HEK293 (cell line): Measurements from ENCODE around the gene MFSD6L.

Source experiments
- CTCF ChIA-PET: fragments of 350-600 bp; formaldehyde crosslinking; extraction: SDS; loops from one replicate; lab custom pipeline; 2021; ENCODE audit warnings: antibody characterized with exemption; lab: Yijun Ruan, JAX
- POLR2A ChIA-PET: fragments of 300-600 bp; formaldehyde crosslinking; extraction: SDS; loops from one replicate; lab custom pipeline; 2020; ENCODE audit warnings: antibody characterized with exemption, inconsistent platforms; lab: Yijun Ruan, JAX
- H3K27ac ChIP-seq: fragments of 200-500 bp; sonication (Bioruptor generic); 2 replicates; pipeline ENCODE4 v1.5.1; 2014; ENCODE audit warnings: low read depth, low read length, control low read depth, inconsistent platforms; ENCODE audit errors: extremely low read depth
- H3K36me3 ChIP-seq, 2 experiments: fragments of 200-500 bp in 1 of 2; sonication (Bioruptor generic) in 1 of 2; 1 replicate in 1 of 2; 2 replicates in 1 of 2; pipeline ENCODE4 v1.5.1; 2014 to 2017; ENCODE audit warnings: inconsistent platforms in 2 of 2, low read length in 2 of 2; ENCODE audit not compliant: control insufficient read depth in 2 of 2, insufficient read depth in 1 of 2
- H3K4me1 ChIP-seq: fragments of 200-500 bp; sonication (Bioruptor generic); 2 replicates; pipeline ENCODE4 v1.5.1; 2014; ENCODE audit warnings: mild to moderate bottlenecking, low read length, inconsistent platforms; ENCODE audit not compliant: control insufficient read depth, insufficient read depth
- H3K4me3 ChIP-seq: 2 replicates; pipeline ENCODE4 v1.5.1; 2011; ENCODE audit warnings: low read depth, mild to moderate bottlenecking, control low read depth, low read length, moderate library complexity
- H3K9me3 ChIP-seq: fragments of 200-500 bp; sonication (Bioruptor generic); 2 replicates; pipeline ENCODE4 v1.5.1; 2014; ENCODE audit warnings: low read depth, low read length, inconsistent platforms; ENCODE audit not compliant: control insufficient read depth, insufficient read depth
- ATF2 ChIP-seq: fragments of 450-650 bp; formaldehyde crosslinking; IDR thresholded peaks from 2 replicates; pipeline ENCODE4 v1.5.1; 2016; ENCODE audit warnings: missing biosample characterization, missing genetic modification characterization, low read depth
- KLF17 ChIP-seq: fragments of 450-650 bp; formaldehyde crosslinking; IDR thresholded peaks from 2 replicates; pipeline ENCODE4 v1.5.1; 2016; ENCODE audit warnings: missing biosample characterization, missing genetic modification characterization
- KLF7 ChIP-seq: fragments of 450-650 bp; formaldehyde crosslinking; IDR thresholded peaks from 2 replicates; pipeline ENCODE4 v1.5.1; 2016; ENCODE audit warnings: missing biosample characterization, missing genetic modification characterization, borderline replicate concordance
- PRDM4 ChIP-seq: fragments of 450-650 bp; formaldehyde crosslinking; IDR thresholded peaks from 2 replicates; pipeline ENCODE4 v1.5.1; 2017; ENCODE audit warnings: missing biosample characterization, missing genetic modification characterization
- SETDB1 ChIP-seq: IDR thresholded peaks from one replicate; pipeline ENCODE4 v1.6.1; 2017; ENCODE audit warnings: mild to moderate bottlenecking, low read length, moderate library complexity, mixed read lengths; ENCODE audit not compliant: insufficient read length
- SP2 ChIP-seq: fragments of 450-650 bp; formaldehyde crosslinking; IDR thresholded peaks from 2 replicates; pipeline ENCODE4 v1.5.1; 2016; ENCODE audit warnings: missing biosample characterization, missing genetic modification characterization
- ZBTB1 ChIP-seq: fragments of 450-650 bp; formaldehyde crosslinking; IDR thresholded peaks from 2 replicates; pipeline ENCODE4 v1.5.1; 2016; ENCODE audit warnings: missing biosample characterization, missing genetic modification characterization
- ZNF18 ChIP-seq: fragments of 450-650 bp; formaldehyde crosslinking; IDR thresholded peaks from 2 replicates; pipeline ENCODE4 v1.5.1; 2016; ENCODE audit warnings: missing biosample characterization, missing genetic modification characterization
- ZNF184 ChIP-seq: fragments of 450-650 bp; IDR thresholded peaks from 2 replicates; pipeline ENCODE4 v1.5.1; 2018; ENCODE audit warnings: missing biosample characterization, mild to moderate bottlenecking, missing genetic modification characterization
- ZNF501 ChIP-seq: fragments of 450-650 bp; formaldehyde crosslinking; IDR thresholded peaks from 2 replicates; pipeline ENCODE4 v1.5.1; 2016; ENCODE audit warnings: missing biosample characterization, missing genetic modification characterization

MFSD6L gene

GRCh38 chr17:8753136-8753975 is 45.8 kb downstream of the MFSD6L start (continued):
- TF ChIP-seq ATF2 (peak; percentile 64), PRDM4 (tag by site-specific recombination) (no peak), ZBTB1 (tag by site-specific recombination) (no peak), ZNF501 (no peak), KLF17 (tag by site-specific recombination) (0 out of 2 replicates have a peak, but pooled peaks have one; percentile 37), SP2 (no peak), ZNF184 (tag by site-specific recombination) (no peak)

GRCh38 chr17:8749616-8750015 is 49.5 kb downstream of the MFSD6L start:
- ChIA-PET CTCF (interaction anchor here (0.7 to 1.2 kb wide), 2 partner anchors 52 to 149 kb away, joined by 3 to 4 read pairs; no protein-coding TSS in a partner anchor), POLR2A (no interaction called here)
- Histone ChIP-seq H3K4me3 (no peak overlapping the region), H3K9me3 (no peaks in the 10 kb centered on the region), H3K27ac (no peak overlapping the region), H3K36me3 (no peaks in the 10 kb centered on the region), H3K4me1 (no peaks in the 10 kb centered on the region)
- TF ChIP-seq KLF7 (tag by site-specific recombination), result no peak
- TF ChIP-seq, all 188 proteins: peak for 0

GRCh38 chr17:8747742-8748141 is 51.4 kb downstream of the MFSD6L start:
- H3K36me3 ChIP-seq, result no peaks in the 10 kb centered on the region
- TF ChIP-seq ZNF18 (tag by site-specific recombination) (no peak), SETDB1 (peak; percentile 71)
- no peak overlapping the region for H3K4me3 ChIP-seq
- H3K4me1 ChIP-seq, result no peaks in the 10 kb centered on the region
- H3K27ac ChIP-seq, result no peak overlapping the region
- POLR2A ChIA-PET, result no interaction called here
- CTCF ChIA-PET, result interaction anchor here (0.6 to 1.7 kb wide), 4 partner anchors 38 to 147 kb away, joined by 3 to 4 read pairs (median 3); no protein-coding TSS in a partner anchor
- H3K9me3 ChIP-seq, result no peaks in the 10 kb centered on the region
